H1 (cell line): ENCODE data around the gene SLC36A2. TPM values are rescaled to one million over a fixed set of nuclear protein-coding genes. Genes with fewer than 3 reads are reported as not detected.

ENCODE experiments used
- CTCF ChIA-PET: fragments of 300-600 bp; sonication (Branson Sonifier 250); formaldehyde crosslinking; loops from one replicate; lab custom pipeline; 2021; ENCODE audit not compliant: partially characterized antibody; lab: Charles Lee
- POLR2A ChIA-PET: fragments of 300-600 bp; sonication (Branson Sonifier 250); formaldehyde crosslinking; loops from one replicate; lab custom pipeline; 2021; ENCODE audit warnings: inconsistent platforms; ENCODE audit not compliant: partially characterized antibody; lab: Charles Lee
- DNase-seq, 2 experiments: peaks; one replicate each; pipeline versions ENCODE4 v3.0.0 to v3.0.0-alpha.2; 2010 to 2022; ENCODE audit warnings: low spot score in 2 of 2, low read depth in 1 of 2, mixed read lengths in 1 of 2
- FAIRE-seq: peaks from 2 replicates; lab custom pipeline; 2011; peaks lifted over from hg19 to GRCh38; lab: Jason Lieb, UNC
- H2AFZ ChIP-seq: 2 replicates; pipeline ENCODE4 v1.8.1; 2012; ENCODE audit warnings: low read length, inconsistent platforms
- H2AK5ac ChIP-seq: 2 replicates; pipeline ENCODE4 v1.6.1; 2013; ENCODE audit warnings: low read depth, low read length
- H2BK120ac ChIP-seq: replicated peaks from 2 replicates; pipeline ENCODE3; 2013; ENCODE audit warnings: low read depth, low read length, inconsistent platforms
- H2BK12ac ChIP-seq: 2 replicates; pipeline ENCODE4 v1.6.1; 2013; ENCODE audit warnings: low read depth, low read length
- H2BK15ac ChIP-seq: 2 replicates; pipeline ENCODE4 v1.6.1; 2013; ENCODE audit warnings: low read length
- H2BK20ac ChIP-seq: 2 replicates; pipeline ENCODE4 v1.6.1; 2013; ENCODE audit warnings: low read length
- H2BK5ac ChIP-seq: 2 replicates; pipeline ENCODE4 v1.6.1; 2013; ENCODE audit warnings: low read depth, low read length
- H3K14ac ChIP-seq: 2 replicates; pipeline ENCODE4 v1.6.1; 2013; ENCODE audit warnings: inconsistent platforms; ENCODE audit not compliant: insufficient read length
- H3K18ac ChIP-seq: 2 replicates; pipeline ENCODE4 v1.6.1; 2013; ENCODE audit warnings: low read length; ENCODE audit errors: extremely low read depth
- H3K23ac ChIP-seq: 2 replicates; pipeline ENCODE4 v1.6.1; 2013; ENCODE audit warnings: inconsistent platforms; ENCODE audit not compliant: insufficient read length
- H3K23me2 ChIP-seq: 2 replicates; pipeline ENCODE4 v1.6.1; 2013; ENCODE audit warnings: low read depth, low read length
- H3K27ac ChIP-seq: 2 replicates; pipeline ENCODE4 v1.6.1; 2011; ENCODE audit warnings: low read depth, low read length, inconsistent platforms
- H3K27me3 ChIP-seq, 4 experiments: replicated peaks in 1 of 4; 1 replicate in 1 of 4; 2 replicates in 3 of 4; pipeline versions ENCODE4 v1.6.1 to v1.8.1; 2011 to 2013; ENCODE audit warnings: low read length in 3 of 4, mild to moderate bottlenecking in 3 of 4, inconsistent platforms in 2 of 4, mixed read lengths in 2 of 4, moderate library complexity in 1 of 4; ENCODE audit not compliant: control insufficient read depth in 3 of 4, insufficient read depth in 3 of 4; ENCODE audit errors: extremely low read depth in 1 of 4
- H3K36me3 ChIP-seq, 4 experiments: 2 replicates each; pipeline versions ENCODE4 v1.6.1 to v1.8.1; 2011 to 2013; ENCODE audit warnings: mild to moderate bottlenecking in 4 of 4, low read length in 3 of 4, moderate library complexity in 2 of 4, control low read depth in 1 of 4, inconsistent platforms in 1 of 4; ENCODE audit not compliant: insufficient read depth in 4 of 4, control insufficient read depth in 2 of 4
- H3K4ac ChIP-seq: replicated peaks from 2 replicates; pipeline ENCODE3; 2013; ENCODE audit warnings: low read length, low read depth, mixed read lengths, inconsistent platforms; ENCODE audit not compliant: insufficient read length
- H3K4me1 ChIP-seq, 4 experiments: replicated peaks in 1 of 4; 1 replicate in 1 of 4; 2 replicates in 3 of 4; pipeline versions ENCODE4 v1.6.1 to v1.8.1; 2011 to 2013; ENCODE audit warnings: low read length in 3 of 4, inconsistent platforms in 2 of 4, mixed read lengths in 1 of 4; ENCODE audit not compliant: insufficient read depth in 4 of 4, control insufficient read depth in 3 of 4
- H3K4me2 ChIP-seq, 2 experiments: 2 replicates each; pipeline versions ENCODE4 v1.6.1 to v1.8.1; 2011 to 2013; ENCODE audit warnings: low read depth in 2 of 2, low read length in 2 of 2, control low read depth in 1 of 2, inconsistent platforms in 1 of 2, mild to moderate bottlenecking in 1 of 2; ENCODE audit not compliant: insufficient read depth in 1 of 2
- H3K4me3 ChIP-seq, 4 experiments: fragments of 200-600, 300-600 bp in 1 of 4; sonication (generic), shearing (Covaris generic), sonication (Bioruptor Twin) in 1 of 4; 2 replicates each; pipeline versions ENCODE4 v1.5.1 to v1.8.1; 2011 to 2016; ENCODE audit warnings: low read length in 4 of 4, low read depth in 3 of 4, control low read depth in 2 of 4, inconsistent platforms in 2 of 4, mild to moderate bottlenecking in 2 of 4, mixed read lengths in 1 of 4, moderate library complexity in 1 of 4; ENCODE audit not compliant: insufficient read depth in 2 of 4; ENCODE audit errors: extremely low read depth in 1 of 4
- H3K56ac ChIP-seq: replicated peaks from 2 replicates; pipeline ENCODE3; 2013; ENCODE audit warnings: low read depth, mild to moderate bottlenecking, mixed read lengths, low read length, inconsistent platforms; ENCODE audit not compliant: insufficient read length
- H3K79me1 ChIP-seq: 2 replicates; pipeline ENCODE4 v1.6.1; 2013; ENCODE audit warnings: low read depth, low read length, control low read depth
- H3K79me2 ChIP-seq, 2 experiments: 2 replicates each; pipeline versions ENCODE4 v1.6.1 to v1.8.1; 2012 to 2013; ENCODE audit warnings: low read length in 2 of 2, mild to moderate bottlenecking in 2 of 2, inconsistent platforms in 1 of 2; ENCODE audit not compliant: insufficient read depth in 2 of 2, control insufficient read depth in 1 of 2
- H3K9ac ChIP-seq, 4 experiments: replicated peaks in 1 of 4; 1 replicate in 1 of 4; 2 replicates in 3 of 4; pipeline versions ENCODE4 v1.6.1 to v1.8.1; 2011 to 2013; ENCODE audit warnings: low read depth in 3 of 4, low read length in 3 of 4, control low read depth in 2 of 4, mild to moderate bottlenecking in 2 of 4, moderate library complexity in 2 of 4, inconsistent platforms in 1 of 4; ENCODE audit errors: extremely low read depth in 1 of 4
- H3K9me3 ChIP-seq, 2 experiments: 2 replicates each; pipeline versions ENCODE4 v1.6.1 to v1.8.1; 2012 to 2013; ENCODE audit warnings: mild to moderate bottlenecking in 2 of 2, moderate library complexity in 2 of 2, control low read depth in 1 of 2, inconsistent platforms in 1 of 2, low read depth in 1 of 2, low read length in 1 of 2, mixed read lengths in 1 of 2; ENCODE audit not compliant: insufficient read depth in 2 of 2
- H4K20me1 ChIP-seq, 2 experiments: replicated peaks in 1 of 2; 2 replicates each; pipeline versions ENCODE3 to v1.8.1; 2011 to 2013; ENCODE audit warnings: inconsistent platforms in 2 of 2, low read length in 2 of 2, mild to moderate bottlenecking in 1 of 2; ENCODE audit not compliant: insufficient read depth in 2 of 2, control insufficient read depth in 1 of 2
- H4K5ac ChIP-seq: 2 replicates; pipeline ENCODE4 v1.6.1; 2013; ENCODE audit warnings: low read length, low read depth, mixed read lengths, inconsistent platforms; ENCODE audit not compliant: insufficient read length
- H4K8ac ChIP-seq: 2 replicates; pipeline ENCODE4 v1.8.0; 2013; ENCODE audit warnings: mild to moderate bottlenecking, moderate library complexity, low read length, inconsistent platforms; ENCODE audit not compliant: insufficient read depth; ENCODE audit errors: extremely low read depth
- H4K91ac ChIP-seq: replicated peaks from 2 replicates; pipeline ENCODE3; 2013; ENCODE audit warnings: low read length, mixed read lengths, inconsistent platforms; ENCODE audit not compliant: insufficient read length
- CHD2 ChIP-seq: IDR thresholded peaks from 2 replicates; pipeline ENCODE4 v1.6.1; 2012; ENCODE audit warnings: low read length, improper control_type of control experiment
- EZH2 ChIP-seq: fragments of 200-600 bp; sonication (generic); IDR thresholded peaks from 2 replicates; pipeline ENCODE4 v1.7.1; 2012; ENCODE audit warnings: low read depth, mild to moderate bottlenecking, moderate library complexity, low read length, inconsistent platforms; ENCODE audit not compliant: severe bottlenecking
- GABPA ChIP-seq: IDR thresholded peaks from 2 replicates; pipeline ENCODE4 v1.6.1; 2011; ENCODE audit warnings: mild to moderate bottlenecking, low read length, moderate library complexity, borderline replicate concordance; ENCODE audit not compliant: insufficient read depth
- JUN ChIP-seq: IDR thresholded peaks from 2 replicates; pipeline ENCODE4 v1.6.1; 2011; ENCODE audit warnings: low read depth, mild to moderate bottlenecking, improper control_type of control experiment, low read length
- KDM4A ChIP-seq: IDR thresholded peaks from one replicate; pipeline ENCODE4 v1.7.1; 2012; ENCODE audit warnings: low read depth, mild to moderate bottlenecking, moderate library complexity, low read length, inconsistent platforms; ENCODE audit not compliant: severe bottlenecking
- MAFK ChIP-seq: IDR thresholded peaks from 2 replicates; pipeline ENCODE4 v1.6.1; 2012; ENCODE audit warnings: low read depth, mild to moderate bottlenecking, improper control_type of control experiment, low read length
- RBBP5 ChIP-seq: IDR thresholded peaks from 2 replicates; pipeline ENCODE4 v1.7.1; 2012; ENCODE audit warnings: low read depth, mild to moderate bottlenecking, inconsistent platforms, low read length, moderate library complexity, borderline replicate concordance
- RFX5 ChIP-seq: IDR thresholded peaks from 2 replicates; pipeline ENCODE4 v1.6.1; 2011; ENCODE audit warnings: low read depth, low read length, improper control_type of control experiment, borderline replicate concordance
- SIRT6 ChIP-seq: IDR thresholded peaks from one replicate; pipeline ENCODE4 v1.7.1; 2012; ENCODE audit warnings: low read length, inconsistent platforms
- TBP ChIP-seq: IDR thresholded peaks from 2 replicates; pipeline ENCODE4 v1.6.1; 2011; ENCODE audit warnings: low read depth, low read length, improper control_type of control experiment
- ZNF274 ChIP-seq: IDR thresholded peaks from 2 replicates; pipeline ENCODE4 v1.7.0; 2012; ENCODE audit warnings: low read length, borderline replicate concordance; ENCODE audit errors: extremely low read depth
- WGBS, 2 experiments: shearing (Covaris generic) in 1 of 2; methylation state at CpG; one replicate each; pipeline versions ENCODE4 v1.1.6 to v1.1.7; 2013 to 2015; ENCODE audit warnings: low lambda C conversion rate in 2 of 2, mixed read lengths in 2 of 2, inconsistent platforms in 1 of 2, low coverage in 1 of 2, missing lambda C conversion rate in 1 of 2; ENCODE audit not compliant: insufficient replicate concordance in 2 of 2, insufficient coverage in 1 of 2, insufficient read length in 1 of 2; ENCODE audit errors: extremely low coverage in 1 of 2, missing lambda C conversion rate in 1 of 2; 5-methylcytosine and 5-hydroxymethylcytosine counted together
- polyA plus RNA-seq, 7 experiments: library from polyadenylated mRNA; depleted of rRNA in 3 of 7; stranded (reverse) in 5 of 7; unstranded in 2 of 7; fragments of >200 nt in 5 of 7; fragments of 200-250 nt in 2 of 7; gene quantifications; 1 replicate in 5 of 7; 2 replicates in 1 of 7; 4 replicates in 1 of 7; pipeline versions ENCODE4 v1.2.1 to v1.2.3, GENCODE V29; 2011 to 2013; ENCODE audit warnings: missing spikeins in 2 of 7, mixed read lengths in 2 of 7
- total RNA-seq: library from RNA; stranded (reverse); fragmentation: NEBNext Ultra II Directional; extraction: Animal tissue kit (Norgen Biotek cat#: 25700); gene quantifications from 2 replicates; pipeline ENCODE4 v1.2.1, GENCODE V29; 2021
- TF ChIP-seq, protein P1 (sequence below): IDR thresholded peaks from 2 replicates; pipeline ENCODE4 v1.6.1; 2012; ENCODE audit warnings: inconsistent platforms

Gene SLC36A2
- total and polyA plus RNA-seq, 2 of the 8 experiments (the other 6 are each of a cell fraction or from before 2014, with no cell fraction given), result 0.30 TPM; not detected in 1

DNA sequence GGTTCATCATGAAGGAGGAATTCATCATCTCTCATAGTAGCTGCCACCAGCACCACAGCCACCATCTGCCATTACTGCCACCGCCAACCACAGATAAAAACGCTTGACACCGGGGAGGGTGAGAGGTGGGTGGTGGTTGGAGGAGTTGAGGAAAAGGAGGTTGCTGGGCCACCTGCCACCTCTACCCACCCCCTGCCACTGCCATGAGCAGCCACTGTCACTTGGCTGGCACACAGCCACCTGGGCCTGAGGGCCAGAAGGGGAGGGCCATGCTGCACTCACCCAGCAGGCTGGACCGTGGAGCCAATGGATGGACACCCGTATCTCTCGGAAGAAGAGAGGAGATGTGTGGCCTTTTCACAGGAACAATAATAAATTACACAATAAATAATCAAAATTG, 31.3 kb upstream of the SLC36A2 start:
- H2BK5ac ChIP-seq, result no peak overlapping the region
- H3K4me1 ChIP-seq, result no peaks in the 10 kb centered on the region; a peak in 2 of 7 replicates
- no peak overlapping the region for H2AFZ ChIP-seq
- no peaks in the 10 kb centered on the region; a peak in 1 of 8 replicates for H3K36me3 ChIP-seq
- no peak overlapping the region for H3K56ac ChIP-seq
- H3K23me2 ChIP-seq, result no peaks in the 10 kb centered on the region
- H3K18ac ChIP-seq, result no peak overlapping the region
- H3K79me1 ChIP-seq, result no peaks in the 10 kb centered on the region
- 93% methylated on average over 6 of the region's 6 CpGs; no CpG with 5 or more reads in 1 of the 2 experiments for WGBS, 2 experiments
- ChIA-PET POLR2A (no interaction called here), CTCF (interaction anchor here (1.0 to 1.4 kb wide), 2 partner anchors 71 to 145 kb away, joined by 3 read pairs; no protein-coding TSS in a partner anchor)
- no peak overlapping the region for H2BK12ac ChIP-seq
- H2BK15ac ChIP-seq, result no peak overlapping the region
- H3K27ac ChIP-seq, result no peak overlapping the region
- no peak overlapping the region for H2BK120ac ChIP-seq
- H4K91ac ChIP-seq, result no peak overlapping the region
- no peak overlapping the region for H3K23ac ChIP-seq
- H3K4ac ChIP-seq, result no peak overlapping the region
- no peak for TF ChIP-seq CHD2
- no peak for TF ChIP-seq KDM4A
- TF ChIP-seq MAFK, result no peak
- TF ChIP-seq TBP, result no peak
- TF ChIP-seq, protein P1, sequence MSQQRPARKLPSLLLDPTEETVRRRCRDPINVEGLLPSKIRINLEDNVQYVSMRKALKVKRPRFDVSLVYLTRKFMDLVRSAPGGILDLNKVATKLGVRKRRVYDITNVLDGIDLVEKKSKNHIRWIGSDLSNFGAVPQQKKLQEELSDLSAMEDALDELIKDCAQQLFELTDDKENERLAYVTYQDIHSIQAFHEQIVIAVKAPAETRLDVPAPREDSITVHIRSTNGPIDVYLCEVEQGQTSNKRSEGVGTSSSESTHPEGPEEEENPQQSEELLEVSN, result no peak
- TF ChIP-seq GABPA, result no peak
- no peak for TF ChIP-seq SIRT6
- TF ChIP-seq EZH2, result no peak
- no peak for TF ChIP-seq ZNF274
- no peak for TF ChIP-seq RFX5
- TF ChIP-seq JUN, result no peak
- no peak for TF ChIP-seq RBBP5
- no peaks in the 10 kb centered on the region for H4K20me1 ChIP-seq
- FAIRE-seq (no peak), DNase-seq (no peak)
- no peak overlapping the region for H2AK5ac ChIP-seq
- no peaks in the 10 kb centered on the region; a peak in 1 of 4 replicates for H3K9me3 ChIP-seq
- H3K79me2 ChIP-seq, result no peaks in the 10 kb centered on the region
- H3K4me3 ChIP-seq, result no peak overlapping the region
- H2BK20ac ChIP-seq, result no peak overlapping the region
- no peak overlapping the region for H3K14ac ChIP-seq
- H4K5ac ChIP-seq, result no peak overlapping the region
- H3K27me3 ChIP-seq, result no peaks in the 10 kb centered on the region
- H3K9ac ChIP-seq, result no peak overlapping the region
- H3K4me2 ChIP-seq, result no peak overlapping the region
- H4K8ac ChIP-seq, result no peak overlapping the region
